Type B pancreatic cell (in vitro differentiated cells): ENCODE results near the gene TMEM129. TPM values are rescaled to one million over a fixed set of nuclear protein-coding genes. Genes with fewer than 3 reads are reported as not detected.

Experiments
- DNase-seq: peaks from one replicate; pipeline ENCODE4 v3.0.0; 2021; ENCODE audit warnings: mixed read lengths; ENCODE audit not compliant: unreplicated experiment; ENCODE audit errors: extremely low spot score
- H3K27ac Mint-ChIP-seq: 2 replicates; pipeline ENCODE4 v1.8.0; 2021; ENCODE audit warnings: mild to moderate bottlenecking, mixed read lengths
- H3K27me3 Mint-ChIP-seq: 2 replicates; pipeline ENCODE4 v1.8.0; 2021; ENCODE audit warnings: mixed read lengths
- H3K36me3 Mint-ChIP-seq: 2 replicates; pipeline ENCODE4 v1.8.0; 2021; ENCODE audit warnings: mixed read lengths
- H3K4me1 Mint-ChIP-seq: one replicate; pipeline ENCODE4 v1.8.0; 2021; ENCODE audit warnings: mixed read lengths; ENCODE audit not compliant: unreplicated experiment
- H3K4me3 Mint-ChIP-seq: 2 replicates; pipeline ENCODE4 v1.8.0; 2021; ENCODE audit warnings: mild to moderate bottlenecking, mixed read lengths
- H3K9me3 Mint-ChIP-seq: 2 replicates; pipeline ENCODE4 v1.8.0; 2021; ENCODE audit warnings: mixed read lengths
- CTCF ChIP-seq: fragments of 200-600 bp; sonication (generic); conservative IDR thresholded peaks from 2 replicates; pipeline ENCODE4 v1.5.0; 2021; ENCODE audit warnings: antibody characterized with exemption, mild to moderate bottlenecking
- total RNA-seq: library from RNA; stranded (reverse); gene quantifications from 2 replicates; pipeline ENCODE4 v1.2.1, GENCODE V29; 2021; ENCODE audit warnings: low replicate concordance

Gene TMEM129
- total RNA-seq, 1 donor from 2014 or later = 38.5 TPM

DNA sequence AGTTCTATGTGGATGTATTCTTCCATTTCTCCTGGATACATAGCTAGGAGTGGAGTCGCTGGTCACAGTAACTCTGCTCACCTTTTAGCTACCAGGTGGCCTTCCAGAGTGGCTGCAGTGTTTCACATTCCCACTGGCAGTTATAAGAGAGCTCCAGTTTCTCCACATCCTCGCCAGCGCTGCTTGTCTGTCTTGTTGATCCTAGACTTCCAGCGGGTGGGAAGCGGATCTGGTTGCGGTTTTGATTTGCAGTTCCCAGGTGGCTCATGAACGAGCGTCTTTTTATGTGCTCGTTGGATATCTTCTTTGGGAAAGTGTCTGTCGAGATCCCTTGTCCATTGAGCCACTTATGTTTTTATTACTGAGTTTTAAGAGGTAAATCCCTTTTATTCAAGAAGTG lies 11.8 kb upstream of the TMEM129 start:
- Mint-ChIP-seq H3K27ac (no peak overlapping the region), H3K36me3 (no peaks in the 10 kb centered on the region), H3K27me3 (no peaks in the 10 kb centered on the region), H3K4me3 (no peak overlapping the region), H3K4me1 (peaks cover 7% of the 10 kb centered on the region), H3K9me3 (no peaks in the 10 kb centered on the region)
- no peak for TF ChIP-seq CTCF
- DNase-seq = no peak

DNA sequence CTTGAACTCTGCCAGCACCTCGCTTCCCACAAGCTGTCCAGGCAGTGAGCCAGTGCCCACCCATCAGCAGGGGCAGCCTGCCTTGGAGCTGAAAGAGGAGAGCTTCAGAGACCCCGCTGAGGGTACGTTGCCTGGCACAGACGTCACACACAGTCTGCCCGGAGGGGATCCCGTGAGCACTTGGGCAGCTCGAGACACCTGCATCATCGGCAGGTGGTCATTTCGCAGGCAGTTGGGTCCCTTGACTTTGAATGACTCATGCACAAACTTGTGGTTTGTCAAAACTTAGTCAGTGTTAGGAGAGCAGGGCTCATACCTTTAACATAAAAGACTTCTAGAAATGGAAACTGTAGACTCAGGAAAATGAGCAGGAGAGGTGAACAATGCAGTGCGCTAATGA lies 10.1 kb upstream of the TMEM129 start:
- Mint-ChIP-seq H3K9me3 (no peaks in the 10 kb centered on the region), H3K4me3 (no peak overlapping the region), H3K36me3 (peaks cover 4% of the 10 kb centered on the region), H3K27me3 (no peaks in the 10 kb centered on the region), H3K27ac (no peak overlapping the region), H3K4me1 (peaks cover 11% of the 10 kb centered on the region)
- no peak for DNase-seq
- TF ChIP-seq CTCF = no peak

- peaks cover 5% of the 10 kb centered on the region for H3K36me3 Mint-ChIP-seq
- no peak overlapping the region for H3K27ac Mint-ChIP-seq
- H3K4me3 Mint-ChIP-seq = no peak overlapping the region
- no peaks in the 10 kb centered on the region for H3K9me3 Mint-ChIP-seq
- DNase-seq = no peak
- peaks cover 12% of the 10 kb centered on the region for H3K4me1 Mint-ChIP-seq
- H3K27me3 Mint-ChIP-seq = no peaks in the 10 kb centered on the region
- TF ChIP-seq CTCF = no peak
Measured at GRCh38 chr4:1730532-1731135, 9.5 kb upstream of the TMEM129 start.

DNA sequence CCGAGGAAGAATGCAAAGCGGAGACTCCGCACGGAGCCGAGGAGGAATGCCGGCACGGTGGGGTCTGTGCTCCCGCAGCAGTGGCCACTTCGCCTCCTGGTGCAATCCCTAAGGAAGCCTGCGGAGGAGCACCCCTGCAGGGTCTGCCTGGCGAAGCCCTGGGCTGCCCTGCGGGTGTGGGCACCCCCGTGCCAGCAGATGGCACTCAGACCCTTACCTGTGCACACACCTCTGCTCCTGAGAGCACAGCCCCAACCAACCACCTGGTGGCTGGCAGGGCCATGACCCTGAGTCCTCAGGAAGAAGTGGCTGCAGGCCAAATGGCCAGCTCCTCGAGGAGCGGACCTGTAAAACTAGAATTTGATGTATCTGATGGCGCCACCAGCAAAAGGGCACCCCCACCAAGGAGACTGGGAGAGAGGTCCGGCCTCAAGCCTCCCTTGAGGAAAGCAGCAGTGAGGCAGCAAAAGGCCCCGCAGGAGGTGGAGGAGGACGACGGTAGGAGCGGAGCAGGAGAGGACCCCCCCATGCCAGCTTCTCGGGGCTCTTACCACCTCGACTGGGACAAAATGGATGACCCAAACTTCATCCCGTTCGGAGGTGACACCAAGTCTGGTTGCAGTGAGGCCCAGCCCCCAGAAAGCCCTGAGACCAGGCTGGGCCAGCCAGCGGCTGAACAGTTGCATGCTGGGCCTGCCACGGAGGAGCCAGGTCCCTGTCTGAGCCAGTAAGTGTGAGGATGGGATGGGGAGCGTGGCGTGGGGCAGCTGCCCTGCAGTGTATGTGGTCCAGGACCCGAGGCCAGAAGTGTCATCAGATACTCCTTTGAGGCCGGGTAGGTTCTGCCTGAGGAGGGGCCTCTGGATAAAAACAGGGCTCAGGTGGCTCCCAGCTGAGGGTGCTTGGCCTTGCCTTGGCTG lies 7.2 kb upstream of the TMEM129 start:
- Mint-ChIP-seq H3K4me3 (no peak overlapping the region), H3K4me1 (peaks cover 12% of the 10 kb centered on the region), H3K27ac (no peak overlapping the region), H3K27me3 (no peaks in the 10 kb centered on the region), H3K36me3 (peaks cover 5% of the 10 kb centered on the region), H3K9me3 (no peaks in the 10 kb centered on the region)
- TF ChIP-seq CTCF = no peak
- DNase-seq = no peak

- Mint-ChIP-seq H3K27me3 (no peaks in the 10 kb centered on the region), H3K36me3 (peaks cover 5% of the 10 kb centered on the region), H3K4me1 (peaks cover 12% of the 10 kb centered on the region), H3K9me3 (no peaks in the 10 kb centered on the region), H3K27ac (no peak overlapping the region), H3K4me3 (no peak overlapping the region)
- no peak for DNase-seq
- TF ChIP-seq CTCF = no peak
Measured at GRCh38 chr4:1727117-1728031, 6.3 kb upstream of the TMEM129 start.
